T-cell (primary cell): ENCODE results near the gene CD48. TPM values are rescaled to one million over a fixed set of nuclear protein-coding genes. Genes with fewer than 3 reads are reported as not detected.

Experiments
- ATAC-seq, 4 experiments: fragments of 200-7000 bp in 3 of 4; fragments of 150-1000 bp in 1 of 4; cut with Tn5 transposase; replicated peaks in 1 of 4; 1 replicate in 3 of 4; 2 replicates in 1 of 4; pipeline ENCODE4 v1.10.0; 2021; ENCODE audit warnings: moderate library complexity in 3 of 4, mild to moderate bottlenecking in 2 of 4, moderate number of reproducible peaks in 1 of 4
- CTCF ChIA-PET, 2 donors: fragments of 300-600 bp; sonication (Branson Sonifier 250); formaldehyde crosslinking; loops; one replicate each; lab custom pipeline; 2022; ENCODE audit warnings: antibody characterized with exemption in 2 of 2; lab: Charles Lee
- POLR2A ChIA-PET, 2 donors: fragments of 300-600 bp; sonication (Branson Sonifier 250); formaldehyde crosslinking; loops; one replicate each; lab custom pipeline; 2022; ENCODE audit warnings: antibody characterized with exemption in 2 of 2; lab: Charles Lee
- DNase-seq, 35 experiments: peaks; one replicate each; pipeline versions ENCODE4 v3.0.0 to v3.0.0-alpha.2; 2013 to 2023
- H3K27ac ChIP-seq: one replicate; pipeline ENCODE4 v1.5.1; 2013; ENCODE audit warnings: low read length
- H3K27me3 ChIP-seq, 2 experiments: replicated peaks in 1 of 2; 1 replicate in 1 of 2; 2 replicates in 1 of 2; pipeline versions ENCODE4 v1.6.1 to v1.7.0; 2013; ENCODE audit warnings: low read length in 1 of 2, mixed read lengths in 1 of 2; ENCODE audit not compliant: control insufficient read depth in 2 of 2, insufficient read depth in 2 of 2; ENCODE audit errors: extremely low read depth in 1 of 2
- H3K36me3 ChIP-seq, 2 donors: 1 replicate in 1 of 2; 2 replicates in 1 of 2; pipeline versions ENCODE4 v1.6.1 to v1.7.0; 2013; ENCODE audit warnings: low read length in 1 of 2; ENCODE audit not compliant: control insufficient read depth in 2 of 2, insufficient read depth in 1 of 2; ENCODE audit errors: extremely low read depth in 1 of 2
- H3K4me1 ChIP-seq, 2 experiments: 1 replicate in 1 of 2; 2 replicates in 1 of 2; pipeline versions ENCODE4 v1.6.1 to v1.7.0; 2013; ENCODE audit warnings: low read length in 2 of 2, mixed read lengths in 1 of 2; ENCODE audit not compliant: insufficient read depth in 2 of 2, control insufficient read depth in 1 of 2; ENCODE audit errors: extremely low read depth in 1 of 2
- H3K4me3 ChIP-seq, 2 donors: 1 replicate in 1 of 2; 2 replicates in 1 of 2; pipeline versions ENCODE4 v1.5.1 to v1.7.0; 2013; ENCODE audit warnings: mild to moderate bottlenecking in 2 of 2, low read length in 1 of 2, moderate library complexity in 1 of 2; ENCODE audit not compliant: control insufficient read depth in 1 of 2; ENCODE audit errors: extremely low read depth in 1 of 2
- H3K9me3 ChIP-seq: 2 replicates; pipeline ENCODE4 v1.7.0; 2013
- H3K27ac Mint-ChIP-seq, 2 donors: one replicate each; pipeline ENCODE4 v1.8.0; 2020 to 2021; ENCODE audit warnings: mild to moderate bottlenecking in 2 of 2, mixed read lengths in 2 of 2
- H3K27me3 Mint-ChIP-seq, 2 donors: one replicate each; pipeline ENCODE4 v1.8.0; 2021 to 2022; ENCODE audit warnings: mixed read lengths in 2 of 2
- H3K36me3 Mint-ChIP-seq: one replicate; pipeline ENCODE4 v1.8.0; 2021; ENCODE audit warnings: mixed read lengths
- H3K4me1 Mint-ChIP-seq, 3 donors: one replicate each; pipeline ENCODE4 v1.8.0; 2020 to 2022; ENCODE audit warnings: mixed read lengths in 3 of 3, mild to moderate bottlenecking in 1 of 3
- H3K4me3 Mint-ChIP-seq, 3 donors: one replicate each; pipeline ENCODE4 v1.8.0; 2020 to 2022; ENCODE audit warnings: mild to moderate bottlenecking in 3 of 3, mixed read lengths in 3 of 3, moderate library complexity in 3 of 3
- H3K9me3 Mint-ChIP-seq, 3 donors: one replicate each; pipeline ENCODE4 v1.8.0; 2020 to 2022; ENCODE audit warnings: mixed read lengths in 3 of 3
- WGBS: methylation state at CpG from one replicate; pipeline ENCODE4 v1.1.5; 2013; ENCODE audit warnings: missing lambda C conversion rate; ENCODE audit not compliant: insufficient coverage; 5-methylcytosine and 5-hydroxymethylcytosine counted together
- total RNA-seq, 35 experiments: library from RNA in 6 of 35; stranded (reverse) in 6 of 35; fragments of 120-200 nt in 1 of 35; gene quantifications; one replicate each; pipeline versions ENCODE4 v1.2.1 to v1.2.4 and lab custom pipeline; 2013 to 2026

The CD48 gene
- total RNA-seq, 5 donors from 2014 or later (not counting 1 experiment from before 2014, with no cell fraction given) = 249 to 393 (median 273) TPM

DNA sequence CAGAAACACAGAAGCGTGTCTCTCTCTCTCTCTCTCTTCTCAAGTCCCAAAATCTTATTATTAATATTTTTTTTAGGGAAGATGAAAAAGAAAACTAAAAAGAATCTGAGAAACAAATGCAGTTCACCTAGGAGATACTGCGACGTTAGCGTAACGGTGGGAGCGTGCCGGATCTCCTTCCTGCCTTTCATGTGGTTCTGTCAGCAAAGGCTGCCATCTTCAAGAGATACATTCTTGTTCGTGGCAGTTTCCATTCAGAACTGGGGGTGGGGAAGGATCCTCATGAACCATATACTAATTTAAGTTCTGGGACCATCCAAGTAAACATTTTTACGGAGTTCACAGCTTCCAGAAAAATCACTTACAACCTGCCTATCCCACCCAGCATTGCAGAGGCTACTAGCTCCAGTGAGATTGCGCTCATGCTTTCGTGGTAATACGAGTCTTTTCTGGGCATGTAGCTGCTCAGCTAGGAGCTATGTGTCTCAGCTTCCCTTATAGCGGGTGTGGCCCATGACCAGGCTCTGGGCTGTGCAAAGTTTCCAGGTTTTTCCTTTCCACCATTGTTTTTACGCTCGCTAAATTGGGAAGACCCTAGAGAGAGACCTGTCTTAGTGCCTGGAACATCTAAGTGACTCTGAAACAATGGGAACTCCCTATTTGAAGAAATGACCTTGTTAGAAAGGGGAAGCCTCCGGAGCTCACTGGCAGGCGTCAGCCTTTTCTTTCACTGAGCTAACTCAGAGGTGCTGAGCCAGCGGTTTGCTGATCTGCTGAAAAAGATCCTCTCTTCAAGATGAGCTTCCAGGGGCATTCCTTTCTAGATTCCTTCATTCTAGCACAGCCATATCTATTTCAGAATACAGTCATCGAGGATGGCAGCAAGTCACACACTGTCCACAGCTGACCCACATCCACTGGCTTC, 82.1 kb downstream of the CD48 start:
- Histone ChIP-seq H3K4me1 (peaks cover 81 to 95% of the 10 kb centered on the region in 2 experiments), H3K36me3 (peaks cover 0 to 21% of the 10 kb centered on the region in 2 donors), H3K27me3 (no peaks in the 10 kb centered on the region), H3K4me3 (peak overlapping the region; percentile 33 to 50), H3K9me3 (no peaks in the 10 kb centered on the region), H3K27ac (peak overlapping the region; percentile 95)
- WGBS = 13% methylated on average over 13 of the region's 19 CpGs
- ChIA-PET CTCF (interaction anchor here in 1 of 2 donors (0.6 to 2.3 kb wide), 11 partner anchors 10 to 70 kb away, joined by 3 to 11 read pairs (median 5); partner anchors contain the start of gene SLAMF1), POLR2A (interaction anchor here (0.9 to 1.6 kb wide), 4 partner anchors 10 to 17 kb away, joined by 3 to 5 read pairs (median 4); partner anchors contain the start of gene SLAMF1 (in 1 of the 2))
- peak; percentile 47 to 92 (median 80) for DNase-seq
- Mint-ChIP-seq H3K27me3 (no peaks in the 10 kb centered on the region), H3K27ac (peak overlapping the region; percentile 96 to 98), H3K9me3 (peaks cover 0 to 3% (median 3%) of the 10 kb centered on the region in 3 donors), H3K36me3 (peaks cover 65% of the 10 kb centered on the region), H3K4me1 (peaks cover 92 to 98% (median 98%) of the 10 kb centered on the region in 3 donors), H3K4me3 (peak overlapping the region; percentile 66 to 78 (median 73))
- peak; percentile 85 to 91 (median 87) for ATAC-seq

DNA sequence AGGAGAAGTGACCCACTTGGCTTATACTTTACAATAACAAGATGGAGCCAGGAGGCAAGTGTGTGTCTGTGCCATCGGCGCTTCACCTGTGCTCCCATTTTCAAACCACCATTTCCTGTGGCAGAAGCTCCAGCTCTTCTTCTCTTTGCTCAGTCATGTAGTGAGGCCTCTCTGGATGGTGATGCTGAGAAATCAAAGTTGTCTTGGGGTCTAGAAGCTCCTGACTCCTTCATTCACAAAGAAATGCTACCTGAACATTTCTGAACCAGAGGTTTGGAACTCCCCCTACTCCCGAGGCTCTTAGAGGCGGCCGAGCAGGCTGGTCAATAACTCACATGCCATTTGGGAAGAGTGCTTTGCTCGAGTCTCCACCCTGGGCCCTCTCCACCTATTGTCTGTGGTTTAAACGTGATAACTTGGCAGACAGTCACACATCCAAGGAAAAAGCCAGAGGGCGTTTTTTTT, 82.8 kb downstream of the CD48 start:
- H3K4me1 ChIP-seq = peaks cover 79 to 91% of the 10 kb centered on the region in 2 experiments
- peak overlapping the region; percentile 33 to 50 for H3K4me3 ChIP-seq
- ChIA-PET POLR2A (interaction anchor here (1.0 to 1.6 kb wide), 2 partner anchors 11 to 416 kb away, joined by 3 to 4 read pairs; no protein-coding TSS in a partner anchor), CTCF (interaction anchor here in 1 of 2 donors (0.6 to 2.3 kb wide), 8 partner anchors 9 to 484 kb away, joined by 3 to 11 read pairs (median 4); no protein-coding TSS in a partner anchor)
- no peaks in the 10 kb centered on the region for H3K9me3 ChIP-seq
- 4% methylated on average over 3 of the region's 8 CpGs for WGBS
- peaks cover 0 to 15% of the 10 kb centered on the region in 2 donors for H3K36me3 ChIP-seq
- H3K27ac ChIP-seq = peak overlapping the region; percentile 95
- Mint-ChIP-seq H3K36me3 (peaks cover 63% of the 10 kb centered on the region), H3K4me3 (peak overlapping the region; percentile 66 to 78 (median 73)), H3K4me1 (peaks cover 92 to 98% (median 98%) of the 10 kb centered on the region in 3 donors), H3K9me3 (peaks cover 0 to 3% (median 3%) of the 10 kb centered on the region in 3 donors), H3K27ac (peak overlapping the region; percentile 96 to 98), H3K27me3 (no peaks in the 10 kb centered on the region)
- DNase-seq (peak in 25 of 35 experiments; percentile 9 to 71 (median 33)), ATAC-seq (peak; percentile 33 to 57 (median 41))
- no peaks in the 10 kb centered on the region for H3K27me3 ChIP-seq

Other genes starting within 250 kb of the CD48 start
- gene SLAMF6, start 188.6 kb downstream of the CD48 start, total RNA-seq = 10 to 100 TPM; 39.9 to 53.0 (median 47.3) TPM
- 10 to 100 TPM; 47.5 to 97.4 (median 51.8) TPM for gene CD84, start 132.3 kb downstream of the CD48 start, total RNA-seq
- 10 to 100 TPM; 19.4 to 38.7 (median 30.7) TPM for gene SLAMF1, start 64.8 kb downstream of the CD48 start, total RNA-seq
- 10 to 100 TPM in 4 of 5 donors, 1 to 10 TPM in 1; 9.5 to 32.0 (median 25.5) TPM for gene SLAMF7, start 27.4 kb upstream of the CD48 start, total RNA-seq
- gene LY9, start 84.4 kb upstream of the CD48 start, total RNA-seq = 100 to 1,000 TPM in 3 of 5 donors, 10 to 100 TPM in 2; 95.4 to 127 (median 101) TPM
- 10 to 100 TPM in 1 of 5 donors, 1 to 10 TPM in 4; 1.1 to 12.4 (median 2.9) TPM for gene CD244, start 151.1 kb upstream of the CD48 start, total RNA-seq
- gene ITLN1, start 173.4 kb upstream of the CD48 start, total RNA-seq = not detected
- gene ITLN2, start 243.0 kb upstream of the CD48 start, total RNA-seq = not detected